ENCODE measurements around the gene CENPQ. TPM values are rescaled to one million over a fixed set of nuclear protein-coding genes. Genes with fewer than 3 reads are reported as not detected.

CENPQ gene
- total and polyA plus RNA-seq, 2 of the 8 experiments (the other 6 are each of a cell fraction or from before 2014, with no cell fraction given): 9.4 to 19.6 TPM

DNA sequence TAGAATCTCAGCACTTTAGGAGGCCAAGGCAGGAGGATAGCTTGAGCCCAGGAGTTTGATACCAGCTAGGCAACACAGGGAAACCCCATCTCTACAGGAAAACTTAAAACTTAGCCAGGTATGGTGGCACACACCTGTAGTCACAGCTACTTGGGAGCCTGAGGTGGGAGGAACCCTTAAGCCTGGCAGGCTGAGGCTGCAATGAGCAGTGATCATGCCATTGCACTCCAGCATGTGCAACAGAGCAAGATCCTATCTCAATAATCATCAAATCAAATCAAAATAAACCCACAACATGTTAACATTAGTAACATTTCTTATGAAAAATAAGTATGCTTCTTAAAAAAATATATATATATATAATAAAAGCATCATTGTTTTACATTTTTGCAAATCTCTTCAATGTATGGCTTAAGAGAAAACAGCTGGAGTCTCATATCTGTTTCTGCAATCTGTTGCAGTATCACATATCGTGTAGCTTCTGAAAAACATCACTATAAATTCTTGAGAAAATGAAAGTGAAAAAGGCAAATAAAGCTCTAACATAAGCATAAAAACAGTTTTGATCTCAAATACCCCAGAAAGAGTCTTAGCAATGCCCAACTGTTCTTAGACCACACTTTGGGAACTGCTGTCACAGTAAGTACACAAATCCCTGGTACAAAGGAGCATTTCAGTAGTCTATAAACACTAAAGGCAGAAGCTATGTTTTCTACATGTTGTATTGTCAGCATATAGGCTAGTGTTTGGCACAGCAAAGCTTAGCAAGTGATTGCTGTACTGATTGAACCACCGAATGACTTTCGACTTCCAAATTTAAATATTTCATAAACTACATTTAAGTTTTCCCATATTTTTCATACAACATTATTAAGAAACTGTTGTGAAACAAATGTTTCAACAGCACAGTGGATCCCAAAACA lies 8.1 kb upstream of the CENPQ start (continued):
- TF ChIP-seq CHD7 (IDR thresholded peaks at IDR 0.05; ENCODE audit: insufficient replicate concordance, low read length) (no peak), TCF12 (IDR thresholded peaks at IDR 0.05; ENCODE audit: low read depth, low read length) (no peak), CBX8 (IDR thresholded peaks at IDR 0.05; ENCODE audit: borderline replicate concordance, low read depth, low read length) (no peak), BRCA1 (IDR thresholded peaks at IDR 0.05; ENCODE audit: low read depth, low read length) (no peak), GABPA (IDR thresholded peaks at IDR 0.05; ENCODE audit: borderline replicate concordance, insufficient read depth, low read length) (no peak), KDM4A (IDR thresholded peaks at IDR 0.05; ENCODE audit: low read depth, low read length, severe bottlenecking) (no peak), ZNF274 (IDR thresholded peaks at IDR 0.05; ENCODE audit: borderline replicate concordance, extremely low read depth, low read length) (no peak), MAFK (IDR thresholded peaks at IDR 0.05; ENCODE audit: low read depth, low read length) (no peak), TAF1 (IDR thresholded peaks at IDR 0.05; ENCODE audit: low read depth, low read length) (no peak), SP1 (IDR thresholded peaks at IDR 0.05; ENCODE audit: low read depth, low read length) (no peak)

Measured in H1 (cell line).